Measurements from ENCODE around the gene DUSP1. TPM values are rescaled to one million over a fixed set of nuclear protein-coding genes. Genes with fewer than 3 reads are reported as not detected.
"Not testable (repeated sequence)": the region's sequence is repeated elsewhere in the genome, so short reads cannot be mapped to it uniquely, and the experiment has no call there.

Gene DUSP1
- total RNA-seq, 1 donor from 2014 or later: 357 TPM

DNA sequence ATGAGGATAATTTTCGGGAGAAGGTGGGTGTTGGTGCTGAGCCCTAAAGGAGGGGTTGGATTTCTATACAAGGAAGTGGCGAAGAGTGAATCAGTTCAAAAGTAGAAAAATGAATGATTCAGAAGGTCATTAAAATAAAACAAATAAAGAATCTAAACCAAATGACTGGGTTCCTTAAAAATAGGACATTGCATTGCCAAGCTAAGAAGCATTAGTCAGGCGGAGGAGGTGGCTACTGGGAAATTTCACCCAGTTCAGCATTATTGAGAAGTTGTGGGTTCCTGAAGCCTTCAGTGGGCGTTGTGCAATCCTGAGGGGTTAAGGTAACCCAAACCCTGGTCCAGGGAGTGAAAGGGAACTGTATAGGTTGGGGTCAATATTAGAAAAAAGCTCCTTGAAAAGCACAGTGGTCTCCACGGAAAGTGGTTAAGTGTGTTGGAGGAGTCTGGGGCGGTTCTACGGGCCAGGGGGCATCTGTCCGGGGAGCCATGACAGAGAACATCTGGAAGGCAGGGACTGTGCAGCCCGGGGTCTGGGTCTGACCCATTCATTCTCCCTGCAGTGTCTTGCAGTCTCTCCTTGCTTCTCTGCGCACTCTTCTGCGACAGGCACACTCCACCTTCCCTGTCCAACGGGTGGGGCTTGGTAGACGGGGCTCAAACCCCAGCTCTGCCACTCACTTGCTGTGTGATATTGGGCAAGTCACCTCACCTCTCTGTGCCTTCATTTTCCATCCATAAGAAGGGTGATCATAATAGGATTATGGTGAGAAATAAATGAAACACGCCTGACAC lies 27.6 kb upstream of the DUSP1 start:
- DNase-seq (ENCODE audit: low read depth in 2 of 2): peak in 1 of 2 donors; percentile 78

DNA sequence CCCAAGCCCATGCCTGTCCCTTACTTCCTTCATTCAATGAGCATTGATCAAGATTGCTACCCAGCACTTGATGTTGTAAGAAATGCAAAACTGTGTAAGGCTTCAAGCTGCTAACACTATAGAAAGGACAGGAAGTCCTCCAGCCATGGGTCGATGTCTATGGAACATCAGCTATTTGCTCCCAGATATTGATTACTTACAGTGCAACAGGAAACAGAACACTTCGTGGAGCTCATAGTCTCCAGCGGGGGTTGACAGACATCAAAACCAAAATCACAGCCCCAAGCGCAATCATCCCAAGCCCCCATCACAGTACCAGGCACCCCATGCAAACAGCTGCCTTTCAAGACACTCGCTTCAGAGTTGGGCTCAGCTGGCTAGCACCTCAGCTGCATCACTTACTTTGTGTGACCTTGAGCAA lies 26.8 kb upstream of the DUSP1 start:
- DNase-seq (ENCODE audit: low read depth in 2 of 2): no peak

DNA sequence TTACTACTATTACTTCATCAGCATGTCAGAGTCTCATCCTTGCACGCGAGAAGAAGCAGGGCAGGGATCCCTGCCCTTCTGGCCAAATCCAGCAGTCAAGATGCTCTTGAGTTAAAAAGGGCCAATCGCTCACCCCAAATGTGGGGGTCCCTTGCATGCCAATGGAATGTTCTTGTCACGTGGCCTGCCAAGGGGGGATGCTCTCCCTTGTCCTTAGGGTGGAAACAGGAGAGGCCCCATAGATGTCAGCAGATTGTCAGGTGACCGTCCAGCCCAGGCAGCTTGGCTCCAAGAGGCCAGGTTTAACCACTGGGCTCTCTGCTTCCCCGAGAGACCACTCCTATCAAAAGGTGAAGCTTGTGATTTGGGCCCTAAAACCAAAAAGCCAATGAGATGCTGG lies 25.3 kb upstream of the DUSP1 start:
- DNase-seq (ENCODE audit: low read depth in 2 of 2): no peak

DNA sequence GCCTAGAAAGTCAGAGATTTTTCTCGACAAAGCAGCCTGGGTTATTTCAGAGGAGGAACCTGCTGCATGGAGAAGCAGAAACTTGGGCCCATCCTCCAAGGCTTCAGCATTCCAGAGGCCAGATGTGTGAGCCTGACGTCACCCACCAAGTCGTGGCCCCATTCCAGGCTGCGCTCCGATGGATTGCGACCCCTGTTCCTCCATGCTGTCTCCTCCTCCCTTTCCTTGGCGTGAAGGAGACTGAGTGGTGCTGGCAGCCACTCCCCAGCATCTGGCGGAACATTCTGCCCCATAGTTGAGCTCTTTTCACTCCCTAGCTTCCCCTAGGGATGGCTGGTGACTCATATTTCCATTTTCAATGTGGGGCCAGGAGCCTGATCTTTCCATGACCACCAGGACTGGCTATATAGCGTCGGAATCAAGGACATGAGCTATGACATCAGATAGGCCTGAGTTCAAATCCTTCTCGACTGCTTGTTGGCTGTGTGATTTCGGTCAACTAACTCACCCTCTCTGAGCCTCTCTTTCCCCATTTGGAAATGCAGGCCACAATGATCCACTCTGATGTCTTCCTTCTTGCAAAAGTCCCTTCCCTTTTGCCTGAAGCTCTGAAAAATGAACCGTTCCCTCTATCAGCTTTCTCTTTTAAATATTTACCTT lies 24.5 kb upstream of the DUSP1 start:
- DNase-seq (ENCODE audit: low read depth in 2 of 2): peak; percentile 96

- DNase-seq (ENCODE audit: low read depth in 2 of 2): peak in 1 of 2 donors; percentile 65
Measured at GRCh38 chr5:172793577-172794488, 22.8 kb upstream of the DUSP1 start.

- no peak for DNase-seq (ENCODE audit: low read depth in 2 of 2)
Measured at GRCh38 chr5:172792701-172793570, 21.9 kb upstream of the DUSP1 start.

DNA sequence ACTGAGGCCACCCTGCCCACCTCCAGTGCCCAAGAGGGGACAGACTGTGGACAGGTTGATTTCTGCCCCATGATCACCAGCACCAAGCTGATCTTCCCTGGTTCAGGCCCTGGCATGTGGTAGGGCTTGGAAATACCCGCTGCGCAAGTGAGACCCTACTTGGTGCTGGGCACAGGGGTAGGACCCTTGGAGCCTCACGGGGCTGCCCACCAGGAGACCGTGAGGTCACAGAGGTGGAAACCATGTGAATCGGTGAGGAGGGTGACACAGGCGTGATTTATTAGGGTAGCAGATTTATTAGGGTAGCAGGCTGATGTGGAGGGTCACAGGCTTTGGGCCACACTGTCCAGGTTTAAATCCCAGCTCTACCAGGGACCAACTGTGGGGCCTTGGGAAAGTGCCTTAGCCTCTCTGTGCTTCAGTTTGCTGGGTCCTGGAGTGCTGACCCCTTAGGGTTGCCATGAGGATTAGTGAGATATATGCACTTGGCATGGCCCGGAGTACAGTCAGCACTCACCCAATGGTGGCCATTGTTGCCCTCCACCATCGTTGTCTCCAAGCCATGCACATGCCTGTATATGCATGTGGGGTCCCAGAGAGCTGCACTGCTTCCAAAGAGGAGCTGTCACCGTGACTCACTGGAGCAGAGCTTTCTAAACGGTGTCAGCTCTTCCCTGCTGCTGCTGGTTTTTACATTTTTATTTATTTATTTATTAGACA lies 20.9 kb upstream of the DUSP1 start:
- no peak for DNase-seq (ENCODE audit: low read depth in 2 of 2)

GRCh38 chr5:172791286-172791685 lies 20.3 kb upstream of the DUSP1 start:
- DNase-seq (ENCODE audit: low read depth in 2 of 2): no peak

DNA sequence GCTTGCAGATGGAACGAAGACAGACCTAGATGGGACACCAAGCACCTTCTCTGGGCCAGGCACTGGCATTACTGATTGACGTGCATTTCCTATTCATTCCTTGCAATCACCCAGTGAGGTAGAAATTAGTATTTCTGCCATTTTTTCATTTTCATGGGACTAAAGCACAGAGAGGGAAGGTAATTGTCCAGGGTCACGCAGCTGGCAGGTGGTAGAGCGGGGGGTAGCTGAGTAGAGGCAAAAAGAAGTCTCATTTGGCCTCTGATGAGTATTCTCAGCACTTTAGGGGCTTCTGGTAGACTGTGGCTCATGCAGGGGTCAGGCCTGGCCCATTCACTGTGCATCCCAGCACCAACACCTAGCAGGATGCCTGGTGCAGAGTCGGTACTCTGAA lies 19.5 kb upstream of the DUSP1 start:
- no peak for DNase-seq (ENCODE audit: low read depth in 2 of 2)

DNA sequence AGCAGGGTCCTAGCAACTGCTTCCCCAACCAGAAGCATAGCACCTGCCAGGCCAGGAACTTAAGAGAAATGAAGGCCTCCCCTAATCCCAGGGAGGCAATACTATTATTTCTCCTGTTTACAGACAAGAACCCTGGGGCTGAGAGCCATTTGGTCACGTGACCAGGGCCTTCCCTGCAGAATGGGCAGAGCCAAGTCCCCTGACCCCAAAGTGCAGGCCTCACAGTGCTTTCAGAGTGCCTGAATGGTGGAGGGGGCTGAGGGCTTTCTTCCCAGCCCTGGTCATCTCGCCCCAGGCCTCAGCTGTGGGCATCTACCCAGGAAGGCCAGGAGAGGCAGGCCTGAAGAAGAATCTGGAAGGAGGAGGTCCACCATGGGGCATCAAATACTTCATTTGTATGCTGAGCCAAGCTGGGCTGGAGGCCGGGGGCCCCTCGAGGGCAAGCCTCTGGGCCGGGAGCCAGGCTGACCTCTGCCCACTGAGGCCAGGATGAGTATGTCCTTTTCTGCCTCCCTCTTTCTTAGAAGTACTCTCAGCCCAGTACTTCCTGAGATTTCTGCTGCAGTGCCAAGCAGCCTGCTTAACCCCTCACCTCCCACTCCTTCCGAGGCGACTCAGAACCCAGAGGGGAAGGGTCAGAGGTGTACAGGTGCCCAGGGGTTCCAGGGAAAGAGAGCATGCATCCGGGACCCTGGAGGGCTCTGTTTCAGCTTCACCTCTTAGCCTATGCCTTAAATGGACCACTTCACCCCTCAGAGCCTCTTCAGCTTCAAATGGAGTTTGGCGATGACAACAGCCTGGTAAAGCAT lies 18.9 kb upstream of the DUSP1 start:
- no peak for DNase-seq (ENCODE audit: low read depth in 2 of 2)

DNA sequence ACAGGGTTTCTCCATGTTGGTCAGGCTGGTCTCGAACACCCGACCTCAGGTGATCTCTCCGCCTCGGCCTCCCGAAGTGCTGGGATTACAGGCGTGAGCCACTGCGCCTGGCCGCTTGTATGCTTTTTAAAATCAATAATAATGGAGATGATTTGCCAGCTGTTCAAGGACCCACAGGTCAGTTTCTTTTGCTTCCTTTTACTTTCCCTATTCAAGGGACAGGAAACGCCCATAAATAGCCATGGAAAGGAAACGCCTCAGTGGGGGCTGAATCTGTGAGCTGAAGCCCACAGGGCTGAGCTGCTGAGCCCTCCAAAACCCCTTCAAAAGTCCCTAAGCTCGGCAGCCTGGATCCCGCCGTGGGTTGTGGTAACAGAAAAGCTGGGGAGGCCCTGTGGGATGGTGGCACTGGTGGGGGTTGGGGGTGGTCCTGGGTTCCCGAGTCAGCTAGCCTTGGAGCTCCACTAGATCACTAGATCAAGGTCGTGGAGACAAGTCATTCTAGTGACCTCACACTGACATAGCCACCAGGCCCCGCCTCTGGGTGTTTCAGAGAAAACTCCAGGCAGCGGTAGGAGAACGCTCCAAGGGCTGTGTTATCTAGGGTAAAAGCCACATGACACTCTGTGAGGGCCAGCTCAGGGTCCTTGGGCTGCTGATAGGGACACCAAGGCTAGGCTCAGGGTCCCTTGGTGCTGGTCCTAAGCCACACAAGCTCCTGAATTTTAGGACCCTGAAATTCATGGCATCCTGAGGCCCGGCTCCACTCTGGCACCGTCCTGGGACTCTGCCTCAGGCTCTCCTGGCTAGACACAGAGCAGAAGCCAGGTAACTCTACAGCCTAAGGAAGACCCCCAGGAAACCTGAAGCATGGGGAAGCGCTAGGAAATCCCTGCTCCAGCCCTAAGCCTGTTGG lies 18.0 kb upstream of the DUSP1 start:
- DNase-seq (ENCODE audit: low read depth in 2 of 2): peak in 1 of 2 donors; percentile 59

DNA sequence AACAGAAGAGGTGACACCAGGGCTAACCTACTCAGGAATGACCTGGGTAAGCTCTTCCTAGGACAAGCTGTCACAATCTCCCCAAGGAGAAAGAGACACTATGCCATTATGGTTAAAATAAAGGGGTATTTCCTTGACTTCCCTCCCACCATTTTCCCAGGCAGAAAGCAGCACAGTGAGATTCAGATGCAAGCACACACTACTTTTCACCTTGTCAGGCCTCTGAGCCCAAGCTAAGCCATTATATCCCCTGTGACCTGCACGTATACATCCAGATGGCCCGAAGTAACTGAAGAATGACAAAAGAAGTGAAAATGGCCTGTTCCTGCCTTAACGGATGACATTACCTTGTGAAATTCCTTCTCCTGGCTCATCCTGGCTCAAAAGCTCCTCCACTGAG lies 16.5 kb upstream of the DUSP1 start:
- not testable (repeated sequence) for DNase-seq (ENCODE audit: low read depth in 2 of 2)

DNA sequence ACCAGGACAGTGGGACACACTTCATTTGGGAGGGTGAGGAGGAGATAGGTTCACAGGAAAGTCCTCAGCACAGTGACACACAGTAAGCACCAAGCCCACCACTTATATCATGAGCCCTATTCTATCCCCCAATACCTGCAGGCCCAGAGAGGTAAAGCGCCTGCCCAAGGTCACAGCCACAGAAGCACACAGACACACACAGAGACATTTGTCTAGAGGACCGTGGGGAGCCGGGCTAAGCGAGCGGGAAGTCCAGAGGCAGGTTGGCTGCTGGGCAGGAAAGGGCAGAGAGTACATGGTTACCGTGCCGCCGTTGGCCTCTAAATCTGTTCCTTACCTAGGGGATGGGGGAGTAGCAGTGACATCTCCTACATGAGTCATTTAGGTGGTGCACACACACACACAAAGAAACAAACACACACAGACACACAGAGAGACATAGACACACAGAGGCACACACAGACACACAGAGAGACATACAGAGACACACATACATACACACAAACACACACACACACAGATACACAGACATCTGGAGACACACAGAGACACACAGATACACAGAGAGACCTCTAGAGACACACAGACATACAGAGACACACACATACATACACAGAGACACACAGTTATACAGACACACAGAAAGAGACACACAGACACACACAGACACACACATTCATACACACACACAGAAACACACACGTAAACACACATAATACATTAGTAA lies 15.9 kb upstream of the DUSP1 start:
- no peak for DNase-seq (ENCODE audit: low read depth in 2 of 2)

DNA sequence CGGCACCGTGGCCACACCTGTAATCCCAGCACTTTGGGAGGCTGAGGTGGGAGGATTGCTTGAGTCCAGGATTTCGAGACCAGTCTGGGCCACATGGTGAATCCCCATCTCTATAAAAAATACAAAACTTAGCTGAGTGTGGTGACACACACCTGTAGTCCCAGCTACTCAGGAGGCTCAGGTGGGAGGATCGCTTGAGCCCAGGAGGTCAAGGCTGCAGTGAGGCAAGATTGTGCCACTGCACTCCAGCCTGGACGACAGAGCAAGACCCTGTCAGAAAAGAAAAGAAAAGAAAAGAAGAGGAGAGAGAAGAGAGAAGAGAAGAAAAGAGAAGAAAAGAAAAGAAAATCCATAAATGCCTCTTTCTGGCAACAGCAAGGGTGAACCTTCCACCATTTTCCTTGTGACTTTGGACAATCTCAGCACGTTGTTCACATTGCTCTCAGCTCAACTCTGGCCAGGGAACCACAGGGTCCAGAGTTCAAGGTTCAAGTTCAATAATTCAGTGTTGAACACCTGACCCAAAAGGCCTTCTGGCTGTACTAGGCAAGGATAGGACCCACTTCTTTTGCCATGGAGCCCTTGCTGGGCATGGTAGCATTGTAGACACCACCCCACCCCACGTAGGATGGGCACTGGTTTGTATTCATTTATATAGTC lies 14.6 kb upstream of the DUSP1 start:
- no peak for DNase-seq (ENCODE audit: low read depth in 2 of 2)

GRCh38 chr5:172784162-172784561 lies 13.2 kb upstream of the DUSP1 start:
- DNase-seq (ENCODE audit: low read depth in 2 of 2): not testable (repeated sequence)

DNA sequence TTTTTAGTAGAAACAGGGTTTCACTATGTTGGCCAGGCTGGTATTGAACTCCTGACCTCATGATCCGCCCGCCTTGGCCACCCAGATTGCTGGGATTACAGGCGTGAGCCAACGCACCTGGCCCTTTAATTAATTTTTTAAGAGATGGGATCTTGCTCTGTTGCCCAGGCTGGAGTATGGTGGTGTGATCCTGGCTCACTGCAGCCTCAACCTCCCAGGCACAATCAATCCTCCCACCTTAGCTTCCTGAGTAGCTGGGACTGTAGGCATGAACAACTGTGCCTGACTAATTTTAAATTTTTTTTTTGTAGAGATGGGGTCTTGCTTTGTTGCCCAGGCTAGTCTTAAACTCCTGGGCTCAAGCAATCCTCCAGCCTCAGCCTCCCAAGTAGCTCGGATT lies 12.3 kb upstream of the DUSP1 start:
- not testable (repeated sequence) for DNase-seq (ENCODE audit: low read depth in 2 of 2)

Data from lung microvascular endothelial cell (primary cell).